Suprapubic skin (tissue), 4 donors: ENCODE data around the gene EXT2. TPM values are rescaled to one million over a fixed set of nuclear protein-coding genes. Genes with fewer than 3 reads are reported as not detected.

Source experiments
- DNase-seq, 2 donors: peaks; one replicate each; pipeline ENCODE4 v3.0.0-alpha.2; 2019; ENCODE audit warnings: low spot score in 2 of 2
- H3K27ac ChIP-seq: fragments of 200-600 bp; sonication (generic); one replicate; pipeline ENCODE4 v1.5.1; 2019
- H3K27me3 ChIP-seq: fragments of 200-600 bp; sonication (generic); one replicate; pipeline ENCODE4 v1.5.1; 2019
- H3K36me3 ChIP-seq: fragments of 200-600 bp; sonication (generic); one replicate; pipeline ENCODE4 v1.5.1; 2019
- H3K4me1 ChIP-seq: fragments of 200-600 bp; sonication (generic); one replicate; pipeline ENCODE4 v1.5.1; 2019
- H3K4me3 ChIP-seq: fragments of 200-600 bp; sonication (generic); one replicate; pipeline ENCODE4 v1.5.1; 2019; ENCODE audit warnings: mild to moderate bottlenecking
- H3K9me3 ChIP-seq: fragments of 200-600 bp; sonication (generic); one replicate; pipeline ENCODE4 v1.5.1; 2019
- CTCF ChIP-seq, 2 donors: fragments of 200-600 bp in 1 of 2; fragments of 450-650 bp in 1 of 2; sonication (generic) in 1 of 2; IDR thresholded peaks; one replicate each; pipeline ENCODE4 v1.5.1; 2016 to 2019; ENCODE audit warnings: antibody characterized with exemption in 2 of 2, mild to moderate bottlenecking in 1 of 2, moderate library complexity in 1 of 2
- EP300 ChIP-seq: sonication (generic); formaldehyde crosslinking; IDR thresholded peaks from one replicate; pipeline ENCODE4 v1.6.1; 2017; ENCODE audit warnings: antibody characterized with exemption
- POLR2A ChIP-seq, 2 donors: fragments of 450-650 bp; IDR thresholded peaks; one replicate each; pipeline ENCODE4 v1.6.1; 2017; ENCODE audit warnings: antibody characterized with exemption in 2 of 2, mild to moderate bottlenecking in 2 of 2, moderate library complexity in 2 of 2
- POLR2AphosphoS5 ChIP-seq, 3 donors: sonication (generic); formaldehyde crosslinking; IDR thresholded peaks; one replicate each; pipeline ENCODE4 v1.6.1; 2017; ENCODE audit warnings: antibody characterized with exemption in 3 of 3
- WGBS: methylation state at CpG from one replicate; pipeline ENCODE4 v1.1.5; 2018; 5-methylcytosine and 5-hydroxymethylcytosine counted together
- total RNA-seq, 4 donors: library from RNA; depleted of rRNA; stranded (reverse); fragments of >200 nt; gene quantifications; one replicate each; pipeline ENCODE4 v1.1.0, GENCODE V29; 2016

EXT2 gene
- total RNA-seq, 4 donors from 2014 or later: 66.3 to 82.0 (median 72.4) TPM

DNA sequence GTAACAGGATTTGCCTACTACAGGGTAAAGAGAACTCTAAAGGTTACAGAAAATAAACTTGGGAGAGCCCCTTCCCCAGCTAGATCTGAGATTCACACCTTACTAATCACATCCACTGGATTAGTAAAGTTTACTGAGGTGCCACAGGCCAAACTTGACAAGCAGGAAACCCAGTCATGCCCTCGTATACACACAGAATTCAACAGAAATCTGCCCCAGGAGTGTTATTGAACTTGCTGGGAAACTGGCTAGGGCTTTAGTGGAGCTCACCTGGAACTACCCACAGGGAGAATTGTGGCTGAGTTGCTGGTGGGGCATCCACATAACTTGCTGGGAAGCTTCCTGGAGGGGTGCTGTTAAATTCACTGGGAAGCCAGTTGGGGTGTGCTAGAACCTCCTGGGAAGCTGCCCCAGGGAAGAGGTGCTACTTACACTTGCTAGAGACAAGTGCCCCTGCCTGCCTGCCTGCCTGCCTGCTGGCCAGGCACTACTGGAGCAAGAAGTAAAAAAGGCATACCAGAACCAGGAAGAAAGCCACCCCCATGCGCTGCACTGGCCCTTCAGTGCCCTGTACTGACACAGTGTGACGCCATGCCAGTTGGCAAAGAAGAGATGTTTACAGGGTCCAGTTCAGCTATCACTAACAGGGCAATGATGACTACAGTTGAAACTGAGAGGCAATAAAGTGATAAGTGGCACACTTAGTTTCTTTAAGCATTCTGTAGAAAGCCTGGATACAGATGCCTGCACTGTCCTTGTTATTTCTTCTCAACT, 108.0 kb downstream of the EXT2 start:
- Histone ChIP-seq H3K27me3 (no peaks in the 10 kb centered on the region), H3K36me3 (peaks cover 24% of the 10 kb centered on the region), H3K9me3 (no peaks in the 10 kb centered on the region), H3K27ac (no peak overlapping the region), H3K4me3 (no peak overlapping the region), H3K4me1 (no peaks in the 10 kb centered on the region)
- TF ChIP-seq POLR2A (IDR thresholded peaks at IDR 0.05) (no peak), POLR2AphosphoS5 (IDR thresholded peaks at IDR 0.05) (no peak), CTCF (IDR thresholded peaks at IDR 0.05) (no peak), EP300 (no peak)
- WGBS: 98% methylated on average over 3 of the region's 3 CpGs
- DNase-seq: no peak

DNA sequence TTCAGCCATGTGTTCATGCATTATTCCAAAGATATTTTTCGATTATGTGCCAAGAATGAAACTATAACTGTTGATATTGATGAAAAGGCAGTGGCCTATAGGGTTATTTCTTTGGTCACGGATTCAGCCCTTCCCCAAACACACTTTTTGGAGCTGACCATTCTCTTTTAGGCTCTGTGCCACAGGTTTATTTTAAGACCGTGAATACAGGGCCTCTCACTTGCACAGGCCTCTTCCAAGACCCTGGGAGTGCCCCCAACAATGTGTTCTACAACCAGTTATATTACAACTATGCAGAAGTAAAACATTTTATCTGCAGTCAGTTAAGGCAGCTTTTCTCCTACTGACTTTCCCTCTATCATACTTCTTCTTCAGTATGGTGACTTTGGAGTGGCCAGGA, 109.9 kb downstream of the EXT2 start:
- H3K9me3 ChIP-seq: no peaks in the 10 kb centered on the region
- no peaks in the 10 kb centered on the region for H3K27me3 ChIP-seq
- DNase-seq: no peak
- peaks cover 14% of the 10 kb centered on the region for H3K36me3 ChIP-seq
- no peak overlapping the region for H3K4me3 ChIP-seq
- 85% methylated on average over 3 of the region's 3 CpGs for WGBS
- no peak for TF ChIP-seq POLR2AphosphoS5 (IDR thresholded peaks at IDR 0.05)
- no peak for TF ChIP-seq CTCF (IDR thresholded peaks at IDR 0.05)
- TF ChIP-seq EP300: no peak
- TF ChIP-seq POLR2A (IDR thresholded peaks at IDR 0.05): no peak
- no peaks in the 10 kb centered on the region for H3K4me1 ChIP-seq
- no peak overlapping the region for H3K27ac ChIP-seq

- Histone ChIP-seq H3K27me3 (no peaks in the 10 kb centered on the region), H3K4me1 (no peaks in the 10 kb centered on the region), H3K36me3 (peaks cover 14% of the 10 kb centered on the region), H3K27ac (no peak overlapping the region), H3K9me3 (no peaks in the 10 kb centered on the region), H3K4me3 (no peak overlapping the region)
- 96% methylated on average over 2 of the region's 2 CpGs for WGBS
- no peak for DNase-seq
- TF ChIP-seq EP300 (no peak), CTCF (IDR thresholded peaks at IDR 0.05) (no peak), POLR2AphosphoS5 (IDR thresholded peaks at IDR 0.05) (no peak), POLR2A (IDR thresholded peaks at IDR 0.05) (no peak)
These were observed 110.4 kb downstream of the EXT2 start for GRCh38 chr11:44205836-44206235.

DNA sequence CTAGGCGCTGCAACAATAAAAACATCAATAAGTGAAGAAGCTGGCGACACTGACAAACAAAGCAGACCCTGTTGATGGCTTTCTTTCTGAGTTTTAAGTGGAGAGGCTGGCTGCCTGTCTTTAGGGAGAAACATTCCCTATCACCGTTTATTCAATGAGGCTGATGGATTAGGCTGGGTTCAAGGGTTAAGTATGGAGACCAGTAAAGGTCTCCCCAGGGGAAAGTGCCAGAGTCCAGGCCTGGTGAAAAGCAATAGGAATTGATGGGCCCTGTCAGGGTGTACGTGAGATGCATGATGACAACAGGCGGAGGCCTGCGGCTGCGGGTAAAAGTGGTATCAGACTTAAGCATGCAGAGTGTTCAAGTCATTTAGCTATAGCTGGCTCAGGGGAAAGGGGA, 111.8 kb downstream of the EXT2 start:
- TF ChIP-seq POLR2A (IDR thresholded peaks at IDR 0.05) (no peak), EP300 (no peak), POLR2AphosphoS5 (IDR thresholded peaks at IDR 0.05) (no peak), CTCF (IDR thresholded peaks at IDR 0.05) (no peak)
- Histone ChIP-seq H3K36me3 (peaks cover 14% of the 10 kb centered on the region), H3K27ac (no peak overlapping the region), H3K4me3 (no peak overlapping the region), H3K9me3 (no peaks in the 10 kb centered on the region), H3K4me1 (no peaks in the 10 kb centered on the region), H3K27me3 (no peaks in the 10 kb centered on the region)
- WGBS: 92% methylated on average over 7 of the region's 7 CpGs
- no peak for DNase-seq

DNA sequence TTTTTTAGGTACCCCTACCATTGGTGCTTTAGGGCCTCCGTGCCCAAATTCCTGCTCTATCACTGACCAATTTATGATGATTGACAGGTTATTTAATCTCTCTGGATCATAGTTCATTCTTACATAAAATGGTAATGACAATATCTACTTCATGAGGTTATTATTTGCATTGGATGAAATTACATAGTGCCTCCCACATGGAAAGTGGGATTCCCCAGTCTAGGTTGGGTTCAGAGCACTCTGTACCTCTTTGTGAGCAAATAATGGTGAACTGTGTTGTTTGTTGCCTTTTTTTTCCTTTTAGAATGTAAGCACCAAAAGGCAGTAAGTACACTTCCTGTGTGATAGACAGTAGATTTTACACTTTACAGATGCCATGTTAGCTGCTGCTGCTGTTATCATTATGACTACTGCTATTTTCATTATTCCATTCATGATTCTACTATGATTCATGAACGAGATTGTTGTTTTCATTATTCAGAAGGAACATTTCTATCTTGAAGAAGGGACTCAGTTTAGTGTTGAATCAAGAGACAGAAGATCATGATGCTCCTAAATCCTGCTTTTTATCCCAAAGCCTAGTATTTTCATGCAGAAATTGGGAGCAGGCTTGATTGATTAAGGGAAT, 113.6 kb downstream of the EXT2 start:
- 95% methylated on average over 2 of the region's 2 CpGs for WGBS
- no peak overlapping the region for H3K27ac ChIP-seq
- H3K4me3 ChIP-seq: no peak overlapping the region
- peaks cover 6% of the 10 kb centered on the region for H3K9me3 ChIP-seq
- H3K27me3 ChIP-seq: no peaks in the 10 kb centered on the region
- DNase-seq: no peak
- TF ChIP-seq POLR2AphosphoS5 (IDR thresholded peaks at IDR 0.05) (no peak), POLR2A (IDR thresholded peaks at IDR 0.05) (no peak), CTCF (IDR thresholded peaks at IDR 0.05) (no peak), EP300 (no peak)
- H3K36me3 ChIP-seq: peaks cover 14% of the 10 kb centered on the region
- H3K4me1 ChIP-seq: no peaks in the 10 kb centered on the region
